ENCODE measurements around the gene ABCF3.

DNA sequence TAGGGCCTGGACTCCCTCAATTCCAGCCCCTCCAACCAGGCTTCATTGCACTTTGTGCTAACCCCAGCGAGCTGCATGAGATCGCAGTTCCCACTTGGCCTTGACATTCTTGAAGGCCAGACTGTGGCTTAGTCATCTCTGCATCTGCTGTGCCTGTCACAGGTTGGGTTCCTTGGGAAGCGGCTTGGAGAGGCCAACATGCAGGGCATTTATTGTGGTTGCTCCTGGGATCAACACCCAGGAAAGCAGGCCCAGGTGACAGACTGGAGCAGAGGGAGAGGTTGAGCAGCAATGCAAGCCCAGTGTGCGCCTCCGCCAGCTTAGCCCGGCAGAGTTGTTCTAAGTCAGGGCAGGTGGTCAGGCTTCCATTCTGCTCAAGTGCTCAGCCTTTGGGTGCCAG, 10.5 kb downstream of the ABCF3 start:
- TF ChIP-seq POLR2AphosphoS5 (IDR thresholded peaks at IDR 0.05; ENCODE audit: borderline replicate concordance, low read depth, low read length) (no peak), EZH2 (IDR thresholded peaks at IDR 0.05) (no peak), FOXP2 (optimal IDR thresholded peaks at IDR 0.05; ENCODE audit: control extremely low read depth, extremely low read length, insufficient read depth) (no peak)

Data from SK-N-MC (cell line).